ENCODE results near the gene TANGO6.
"Not testable (repeated sequence)": the region's sequence is repeated elsewhere in the genome, so short reads cannot be mapped to it uniquely, and the experiment has no call there.

TANGO6 gene

GRCh38 chr16:68969338-68969737 is 126.0 kb downstream of the TANGO6 start:
- DNase-seq (ENCODE audit: low read depth): no peak

GRCh38 chr16:68972013-68972412 is 128.7 kb downstream of the TANGO6 start:
- DNase-seq (ENCODE audit: low read depth): no peak

- DNase-seq (ENCODE audit: low read depth): no peak
These were observed 129.4 kb downstream of the TANGO6 start for GRCh38 chr16:68972720-68973119.

GRCh38 chr16:68973611-68974120 is 130.3 kb downstream of the TANGO6 start:
- no peak for DNase-seq (ENCODE audit: low read depth)

GRCh38 chr16:68978303-68978954 is 135.1 kb downstream of the TANGO6 start:
- DNase-seq (ENCODE audit: low read depth): no peak

GRCh38 chr16:68980695-68981315 is 137.5 kb downstream of the TANGO6 start:
- no peak for DNase-seq (ENCODE audit: low read depth)

- DNase-seq (ENCODE audit: low read depth): no peak
These were observed 138.6 kb downstream of the TANGO6 start for GRCh38 chr16:68981971-68982370.

- no peak for DNase-seq (ENCODE audit: low read depth)
These were observed 141.1 kb downstream of the TANGO6 start for GRCh38 chr16:68984467-68984866.

- no peak for DNase-seq (ENCODE audit: low read depth)
These were observed 141.9 kb downstream of the TANGO6 start for GRCh38 chr16:68985268-68985667.

- no peak for DNase-seq (ENCODE audit: low read depth)
These were observed 142.5 kb downstream of the TANGO6 start for GRCh38 chr16:68985855-68986254.

- no peak for DNase-seq (ENCODE audit: low read depth)
These were observed 144.6 kb downstream of the TANGO6 start for GRCh38 chr16:68987734-68988457.

- not testable (repeated sequence) for DNase-seq (ENCODE audit: low read depth)
These were observed 147.0 kb downstream of the TANGO6 start for GRCh38 chr16:68990172-68990845.

GRCh38 chr16:68991075-68991474 is 147.7 kb downstream of the TANGO6 start:
- no peak for DNase-seq (ENCODE audit: low read depth)

GRCh38 chr16:68992521-68992920 is 149.2 kb downstream of the TANGO6 start:
- DNase-seq (ENCODE audit: low read depth): no peak

- DNase-seq (ENCODE audit: low read depth): no peak
These were observed 150.1 kb downstream of the TANGO6 start for GRCh38 chr16:68993456-68993855.

- DNase-seq (ENCODE audit: low read depth): no peak
These were observed 150.6 kb downstream of the TANGO6 start for GRCh38 chr16:68993885-68994284.

- no peak for DNase-seq (ENCODE audit: low read depth)
These were observed 151.0 kb downstream of the TANGO6 start for GRCh38 chr16:68994324-68994723.

- DNase-seq (ENCODE audit: low read depth): no peak
These were observed 151.7 kb downstream of the TANGO6 start for GRCh38 chr16:68995011-68995504.

GRCh38 chr16:68997564-68997963 is 154.2 kb downstream of the TANGO6 start:
- DNase-seq (ENCODE audit: low read depth): no peak

- no peak for DNase-seq (ENCODE audit: low read depth)
These were observed 155.8 kb downstream of the TANGO6 start for GRCh38 chr16:68999114-68999513.

GRCh38 chr16:69003500-69003899 is 160.2 kb downstream of the TANGO6 start:
- no peak for DNase-seq (ENCODE audit: low read depth)

Measured in T follicular helper cell (primary cell).